Renal cortical epithelial cell (primary cell): Measurements from ENCODE around the gene SEMA3C. TPM values are rescaled to one million over a fixed set of nuclear protein-coding genes. Genes with fewer than 3 reads are reported as not detected.

Experiments
- DNase-seq: peaks from one replicate; pipeline ENCODE4 v3.0.0-alpha.2; 2011; ENCODE audit warnings: low read depth
- total RNA-seq: library from RNA; depleted of rRNA; stranded (reverse); fragments of >200 nt; gene quantifications from 2 replicates; pipeline ENCODE4 v1.2.3, GENCODE V29; 2014

SEMA3C gene
- total RNA-seq, 1 donor from 2014 or later: 173 TPM

- peak; percentile 97 for DNase-seq
These were observed 137.3 kb downstream of the SEMA3C start for GRCh38 chr7:80781561-80781979.

- DNase-seq: peak; percentile 47
These were observed 137.7 kb downstream of the SEMA3C start for GRCh38 chr7:80781146-80781545.

- peak; percentile 52 for DNase-seq
These were observed 139.4 kb downstream of the SEMA3C start for GRCh38 chr7:80779456-80779855.

GRCh38 chr7:80775897-80776296 lies 143.0 kb downstream of the SEMA3C start:
- no peak for DNase-seq

- no peak for DNase-seq
These were observed 143.4 kb downstream of the SEMA3C start for GRCh38 chr7:80775482-80775881.

- DNase-seq: no peak
These were observed 144.0 kb downstream of the SEMA3C start for GRCh38 chr7:80774843-80775242.

GRCh38 chr7:80773787-80774508 lies 144.9 kb downstream of the SEMA3C start:
- DNase-seq: no peak

GRCh38 chr7:80772347-80772993 lies 146.4 kb downstream of the SEMA3C start:
- no peak for DNase-seq

GRCh38 chr7:80771523-80771922 lies 147.3 kb downstream of the SEMA3C start:
- DNase-seq: peak; percentile 38

GRCh38 chr7:80770675-80771081 lies 148.2 kb downstream of the SEMA3C start:
- peak; percentile 55 for DNase-seq

GRCh38 chr7:80770061-80770460 lies 148.8 kb downstream of the SEMA3C start:
- no peak for DNase-seq

- DNase-seq: no peak
These were observed 150.1 kb downstream of the SEMA3C start for GRCh38 chr7:80768756-80769155.

GRCh38 chr7:80767654-80768053 lies 151.2 kb downstream of the SEMA3C start:
- no peak for DNase-seq

GRCh38 chr7:80766724-80767123 lies 152.1 kb downstream of the SEMA3C start:
- no peak for DNase-seq

- DNase-seq: no peak
These were observed 154.7 kb downstream of the SEMA3C start for GRCh38 chr7:80764132-80764531.

GRCh38 chr7:80763704-80764103 lies 155.1 kb downstream of the SEMA3C start:
- DNase-seq: no peak

GRCh38 chr7:80763289-80763688 lies 155.6 kb downstream of the SEMA3C start:
- no peak for DNase-seq

- no peak for DNase-seq
These were observed 158.6 kb downstream of the SEMA3C start for GRCh38 chr7:80760292-80760691.

GRCh38 chr7:80752954-80753690 lies 165.7 kb downstream of the SEMA3C start:
- no peak for DNase-seq

- DNase-seq: no peak
These were observed 169.6 kb downstream of the SEMA3C start for GRCh38 chr7:80749270-80749669.

GRCh38 chr7:80748363-80749042 lies 170.3 kb downstream of the SEMA3C start:
- no peak for DNase-seq
